Fibroblast of the aortic adventitia (primary cell): ENCODE data around the gene EZH1. TPM values are rescaled to one million over a fixed set of nuclear protein-coding genes. Genes with fewer than 3 reads are reported as not detected.
"Not testable (repeated sequence)": the region's sequence is repeated elsewhere in the genome, so short reads cannot be mapped to it uniquely, and the experiment has no call there.

Source experiments
- DNase-seq: peaks from one replicate; pipeline ENCODE4 v3.0.0-alpha.2; 2010; ENCODE audit warnings: low read depth
- H3K4me3 ChIP-seq: 2 replicates; pipeline ENCODE4 v1.5.1; 2011; ENCODE audit warnings: low read depth, mild to moderate bottlenecking, control low read depth, low read length, moderate library complexity
- total RNA-seq: library from RNA; depleted of rRNA; stranded (reverse); fragments of >200 nt; gene quantifications from 2 replicates; pipeline ENCODE4 v1.2.3, GENCODE V29; 2012; ENCODE audit warnings: low replicate concordance
- TF ChIP-seq, protein P1 (sequence below): IDR thresholded peaks from 2 replicates; pipeline ENCODE4 v1.5.1; 2011; ENCODE audit warnings: mild to moderate bottlenecking, low read length, control low read depth, inconsistent platforms; ENCODE audit not compliant: insufficient read depth

The EZH1 gene
- total RNA-seq, 1 donor, result 31.4 TPM

DNA sequence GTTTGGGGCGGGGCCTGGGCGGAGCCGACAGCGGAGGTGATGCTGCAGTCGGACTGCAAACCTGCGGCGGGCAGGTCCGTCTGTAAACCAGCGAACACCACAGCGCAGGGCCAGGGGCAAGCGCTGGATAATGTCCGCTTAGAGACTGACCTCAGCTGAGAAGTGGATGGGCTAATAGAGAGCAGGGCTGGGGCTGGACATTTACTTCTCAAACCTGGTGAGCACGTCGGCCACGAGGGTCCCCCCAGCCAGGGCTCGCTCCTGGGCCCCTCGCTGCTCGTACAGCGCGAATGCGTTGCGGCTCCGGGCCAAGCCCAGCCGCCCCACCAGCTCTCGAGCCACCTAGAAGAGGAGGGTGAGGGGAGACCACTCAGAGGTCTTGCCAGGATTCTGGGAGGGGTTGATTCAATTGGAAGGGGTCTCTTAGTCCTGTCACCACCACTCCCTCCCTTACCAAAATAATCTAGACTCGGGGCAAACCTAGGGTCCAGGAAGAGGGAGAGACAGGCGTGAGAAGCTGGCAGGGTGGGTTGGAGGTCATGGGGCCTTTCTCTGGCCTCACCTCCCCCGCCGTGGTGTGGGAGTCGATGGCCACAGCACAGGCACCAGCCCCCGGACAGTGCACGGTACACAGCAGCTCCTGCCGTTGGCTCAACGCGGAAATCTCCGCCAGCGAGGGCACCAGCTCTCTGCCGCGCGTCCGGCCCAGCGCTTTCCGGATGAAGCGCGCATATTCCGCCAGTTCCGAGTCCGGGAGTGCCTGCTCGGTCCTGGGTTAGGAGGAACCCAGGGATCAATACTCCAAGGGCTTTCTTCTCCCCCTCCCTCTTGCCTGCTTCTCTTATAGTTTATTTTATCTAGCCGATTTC lies 73.8 kb downstream of the EZH1 start:
- TF ChIP-seq, protein P1, sequence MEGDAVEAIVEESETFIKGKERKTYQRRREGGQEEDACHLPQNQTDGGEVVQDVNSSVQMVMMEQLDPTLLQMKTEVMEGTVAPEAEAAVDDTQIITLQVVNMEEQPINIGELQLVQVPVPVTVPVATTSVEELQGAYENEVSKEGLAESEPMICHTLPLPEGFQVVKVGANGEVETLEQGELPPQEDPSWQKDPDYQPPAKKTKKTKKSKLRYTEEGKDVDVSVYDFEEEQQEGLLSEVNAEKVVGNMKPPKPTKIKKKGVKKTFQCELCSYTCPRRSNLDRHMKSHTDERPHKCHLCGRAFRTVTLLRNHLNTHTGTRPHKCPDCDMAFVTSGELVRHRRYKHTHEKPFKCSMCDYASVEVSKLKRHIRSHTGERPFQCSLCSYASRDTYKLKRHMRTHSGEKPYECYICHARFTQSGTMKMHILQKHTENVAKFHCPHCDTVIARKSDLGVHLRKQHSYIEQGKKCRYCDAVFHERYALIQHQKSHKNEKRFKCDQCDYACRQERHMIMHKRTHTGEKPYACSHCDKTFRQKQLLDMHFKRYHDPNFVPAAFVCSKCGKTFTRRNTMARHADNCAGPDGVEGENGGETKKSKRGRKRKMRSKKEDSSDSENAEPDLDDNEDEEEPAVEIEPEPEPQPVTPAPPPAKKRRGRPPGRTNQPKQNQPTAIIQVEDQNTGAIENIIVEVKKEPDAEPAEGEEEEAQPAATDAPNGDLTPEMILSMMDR, result no peak
- H3K4me3 ChIP-seq, result no peak overlapping the region
- DNase-seq, result no peak

DNA sequence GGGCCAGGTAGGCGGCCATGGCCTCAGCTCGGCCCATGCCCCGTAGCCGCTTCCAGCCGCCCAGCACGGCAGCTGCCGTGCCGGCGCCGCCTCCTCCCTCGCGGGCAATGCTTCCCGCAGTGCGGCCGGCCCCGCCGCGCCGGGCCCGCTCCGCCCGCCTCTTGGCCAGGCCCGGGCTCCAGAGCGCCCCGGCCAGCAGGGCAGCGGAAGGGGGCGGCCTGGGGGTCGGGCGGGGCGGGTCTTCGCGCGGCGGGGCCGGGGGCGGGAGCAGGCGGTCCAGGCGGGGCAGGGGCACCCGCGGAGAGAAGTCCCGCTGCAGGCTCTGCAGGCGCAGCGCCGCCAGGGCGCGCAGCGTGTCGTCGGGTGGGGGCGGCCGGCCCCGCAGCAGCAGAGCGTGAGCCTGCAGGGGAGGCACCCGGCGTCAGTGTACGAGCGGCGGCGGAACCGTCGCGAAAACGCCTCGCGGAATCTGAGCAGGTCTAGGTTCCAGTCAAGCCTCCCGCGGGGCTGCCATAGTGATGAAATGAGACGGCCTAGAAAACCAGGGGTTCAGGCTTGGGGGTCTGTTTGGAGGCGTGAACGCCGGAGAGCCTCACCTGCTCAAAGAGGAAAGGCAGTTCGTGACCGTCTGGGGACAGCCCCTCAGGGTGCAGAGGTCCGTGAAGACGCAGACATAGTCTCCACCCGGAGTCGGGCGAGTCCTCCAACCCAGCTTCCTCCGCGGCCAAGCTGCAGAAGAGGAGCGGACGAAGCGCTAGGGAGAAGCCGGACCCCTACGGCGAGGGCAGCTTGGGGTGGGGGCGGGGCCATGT lies 74.7 kb downstream of the EZH1 start:
- no peak overlapping the region for H3K4me3 ChIP-seq
- DNase-seq, result no peak
- TF ChIP-seq, protein P1, result no peak

DNA sequence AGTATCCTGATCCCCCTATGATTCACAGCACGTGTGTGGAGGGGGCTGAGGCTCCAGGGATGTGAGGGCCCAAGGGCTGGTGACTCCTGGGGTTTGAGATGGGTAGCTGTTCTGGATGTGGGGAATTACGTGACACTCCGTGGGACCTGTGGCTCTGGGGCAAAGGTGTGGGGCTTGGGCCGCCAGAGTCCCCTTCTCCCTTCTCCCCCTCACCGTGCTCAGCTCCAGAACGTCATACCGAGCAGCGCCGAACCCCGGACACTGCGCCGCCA lies 75.2 kb downstream of the EZH1 start:
- no peak overlapping the region for H3K4me3 ChIP-seq
- TF ChIP-seq, protein P1, result no peak
- no peak for DNase-seq

DNA sequence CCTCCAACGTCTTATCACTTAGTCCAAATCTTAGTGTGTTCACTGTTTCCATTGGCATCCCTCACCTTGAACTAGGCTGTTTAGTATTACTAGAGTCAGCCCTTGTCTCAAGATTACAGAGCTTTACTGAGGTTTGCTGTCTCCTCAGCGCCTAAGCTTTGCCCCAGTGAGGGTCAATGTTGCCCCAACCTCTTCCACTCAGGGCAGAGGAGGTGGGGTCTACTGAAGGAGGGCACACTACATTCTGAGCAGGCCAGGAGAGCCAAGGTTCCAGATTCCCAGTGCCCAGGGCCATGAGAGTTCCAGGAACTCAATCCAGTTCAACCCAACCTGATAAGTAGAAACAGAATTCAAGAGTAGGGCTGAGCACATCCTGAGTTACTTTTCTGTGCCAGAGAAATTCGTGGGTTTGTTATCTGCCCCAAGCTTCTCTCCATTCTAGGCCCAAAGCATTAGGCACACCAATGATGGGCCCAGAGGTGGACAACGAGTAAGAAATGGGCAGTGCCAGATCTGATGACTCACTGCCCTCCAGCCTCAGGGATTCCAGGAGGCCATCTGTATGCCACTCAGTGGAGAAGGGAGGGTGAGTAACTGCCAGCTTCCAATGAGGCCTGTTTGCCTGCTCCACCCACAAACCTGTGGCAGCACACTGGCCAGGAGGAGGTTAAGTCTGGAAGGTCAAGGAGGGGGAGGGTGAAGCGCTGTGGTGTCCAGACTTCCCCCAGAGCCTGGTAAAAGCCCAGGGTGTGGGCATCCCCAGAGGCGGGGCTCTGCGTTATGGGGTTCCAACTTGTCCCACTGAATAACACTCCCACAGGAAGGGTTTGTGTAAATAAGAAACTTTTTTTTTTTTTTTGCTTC lies 77.5 kb downstream of the EZH1 start:
- no peak overlapping the region for H3K4me3 ChIP-seq
- TF ChIP-seq, protein P1, result no peak
- peak; percentile 82 for DNase-seq

DNA sequence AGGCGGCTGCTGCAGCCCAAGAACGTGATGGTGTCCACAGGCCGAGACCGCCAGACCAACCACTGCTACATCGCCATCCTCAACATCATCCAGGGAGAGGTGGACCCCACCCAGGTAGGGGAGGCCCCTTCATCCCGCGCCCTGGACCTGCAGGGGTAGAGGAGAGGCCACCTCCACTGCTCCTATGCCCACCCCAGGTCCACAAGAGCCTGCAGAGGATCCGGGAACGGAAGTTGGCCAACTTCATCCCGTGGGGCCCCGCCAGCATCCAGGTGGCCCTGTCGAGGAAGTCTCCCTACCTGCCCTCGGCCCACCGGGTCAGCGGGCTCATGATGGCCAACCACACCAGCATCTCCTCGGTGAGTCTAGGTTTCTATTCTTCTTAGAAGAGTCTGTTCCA lies 78.7 kb downstream of the EZH1 start:
- not testable (repeated sequence) for H3K4me3 ChIP-seq, DNase-seq

DNA sequence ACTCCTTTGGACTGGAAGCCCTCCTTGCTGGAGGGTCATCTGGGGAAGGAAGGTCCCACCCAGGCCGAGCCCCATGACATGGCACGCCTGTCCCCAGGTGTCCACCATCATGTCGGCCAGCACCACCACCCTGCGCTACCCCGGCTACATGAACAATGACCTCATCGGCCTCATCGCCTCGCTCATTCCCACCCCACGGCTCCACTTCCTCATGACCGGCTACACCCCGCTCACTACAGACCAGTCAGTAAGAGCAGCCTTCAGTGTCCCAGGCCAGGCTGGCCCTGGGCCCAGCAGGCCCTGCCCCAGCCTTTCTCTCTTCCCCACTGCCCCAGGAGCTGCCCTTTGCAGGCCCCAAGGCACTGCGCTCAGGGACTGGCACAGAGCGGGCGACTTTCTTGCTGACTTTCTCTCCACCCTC lies 79.2 kb downstream of the EZH1 start:
- TF ChIP-seq, protein P1, result no peak
- DNase-seq, result no peak
- no peak overlapping the region for H3K4me3 ChIP-seq
